NAMALWA (cell line): ENCODE data around the gene SLFN5.
"Not testable (repeated sequence)": the region's sequence is repeated elsewhere in the genome, so short reads cannot be mapped to it uniquely, and the experiment has no call there.

Source experiments
- DNase-seq: peaks from one replicate; pipeline ENCODE4 v3.0.0-alpha.2; 2015; ENCODE audit warnings: low spot score

The SLFN5 gene

DNA sequence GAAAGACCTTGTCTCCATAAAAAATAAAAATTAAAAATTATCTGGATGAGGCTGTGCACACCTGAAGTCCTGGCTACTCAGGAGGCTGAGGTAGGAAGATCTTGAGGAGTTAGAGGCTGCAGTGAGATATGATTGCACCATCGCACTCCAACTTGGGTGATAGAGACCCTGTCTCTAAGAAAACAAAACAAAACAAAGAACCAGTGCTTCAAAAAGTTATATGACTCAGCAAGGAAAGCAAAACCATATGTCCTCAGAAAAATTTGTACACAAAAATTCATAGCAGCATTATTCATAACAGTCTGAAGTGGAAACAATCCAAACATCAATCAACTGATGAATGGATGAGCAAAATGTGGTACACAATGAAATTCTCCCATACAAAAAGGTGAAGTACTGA is 48.9 kb downstream of the SLFN5 start:
- DNase-seq = no peak

- DNase-seq = no peak
Observed at GRCh38 chr17:35293151-35293847, 50.4 kb downstream of the SLFN5 start.

GRCh38 chr17:35294756-35295155 is 51.9 kb downstream of the SLFN5 start:
- no peak for DNase-seq

DNA sequence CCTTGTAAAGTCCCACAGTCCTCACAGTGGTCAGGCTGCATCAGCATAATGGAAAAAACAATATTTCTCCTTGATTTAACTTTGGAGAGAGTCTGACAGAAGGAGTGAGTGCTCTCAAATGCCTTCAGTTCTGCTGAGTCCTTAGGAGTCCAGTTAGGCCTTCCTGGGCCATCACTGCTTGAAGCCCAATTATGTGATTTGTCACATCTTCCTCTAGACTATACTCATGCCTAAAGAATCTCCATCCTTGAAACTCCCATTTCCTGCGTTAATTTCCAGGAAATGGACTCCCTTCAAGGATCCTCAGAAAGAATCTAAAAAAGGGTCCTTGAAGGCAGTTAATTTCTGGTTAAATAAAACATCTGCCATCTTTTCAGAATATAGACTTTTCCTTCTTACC is 52.8 kb downstream of the SLFN5 start:
- DNase-seq = no peak

- no peak for DNase-seq
Observed at GRCh38 chr17:35297666-35298065, 54.8 kb downstream of the SLFN5 start.

GRCh38 chr17:35298639-35299038 is 55.8 kb downstream of the SLFN5 start:
- no peak for DNase-seq

GRCh38 chr17:35299135-35299534 is 56.3 kb downstream of the SLFN5 start:
- DNase-seq = no peak

- not testable (repeated sequence) for DNase-seq
Observed at GRCh38 chr17:35309345-35309744, 66.5 kb downstream of the SLFN5 start.

- no peak for DNase-seq
Observed at GRCh38 chr17:35312346-35312745, 69.5 kb downstream of the SLFN5 start.

DNA sequence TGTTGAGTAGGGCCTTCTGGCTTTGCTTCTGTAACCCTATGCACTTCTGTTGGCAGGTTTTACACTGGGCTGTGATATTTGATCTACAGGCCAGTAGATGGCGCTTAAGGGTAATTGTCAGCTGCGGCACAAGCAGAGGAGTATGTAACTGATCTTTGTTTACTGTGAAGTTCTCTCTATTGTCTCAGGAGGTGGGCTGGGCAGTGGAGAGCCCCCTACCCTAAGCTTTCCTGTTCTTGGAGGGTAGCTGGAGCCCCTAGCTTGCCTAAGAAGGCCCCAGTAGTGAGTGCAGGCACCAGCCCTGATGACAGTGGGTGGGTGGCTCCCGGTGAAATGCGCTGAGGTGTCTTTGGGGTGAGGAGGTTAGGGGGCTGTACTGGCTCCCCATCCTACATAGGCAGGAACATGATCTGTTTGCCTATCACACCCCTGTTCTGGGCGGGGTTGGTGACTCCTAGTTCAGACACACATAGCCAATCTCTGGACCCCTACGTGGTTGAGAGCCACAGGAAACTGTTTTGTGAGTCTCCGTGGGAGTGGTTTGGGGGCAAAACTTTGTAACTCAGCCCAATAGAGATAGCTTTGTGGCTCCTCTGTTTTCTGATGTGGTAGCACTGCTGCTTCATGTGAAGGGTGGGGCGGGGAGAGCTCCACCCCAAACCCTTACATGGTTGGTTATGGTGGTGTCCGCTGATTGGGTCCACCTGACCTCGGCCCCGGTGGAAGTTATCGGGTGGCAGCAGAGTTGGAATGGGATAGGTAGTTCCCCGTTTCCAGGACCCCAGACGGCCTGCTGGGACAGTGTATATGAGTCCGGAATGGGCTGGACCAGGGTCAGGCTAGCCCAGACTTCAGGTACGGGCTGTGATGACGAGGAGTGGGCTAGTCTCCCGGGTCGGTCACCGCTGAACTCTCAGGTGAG is 70.2 kb downstream of the SLFN5 start:
- DNase-seq = peak; percentile 75

DNA sequence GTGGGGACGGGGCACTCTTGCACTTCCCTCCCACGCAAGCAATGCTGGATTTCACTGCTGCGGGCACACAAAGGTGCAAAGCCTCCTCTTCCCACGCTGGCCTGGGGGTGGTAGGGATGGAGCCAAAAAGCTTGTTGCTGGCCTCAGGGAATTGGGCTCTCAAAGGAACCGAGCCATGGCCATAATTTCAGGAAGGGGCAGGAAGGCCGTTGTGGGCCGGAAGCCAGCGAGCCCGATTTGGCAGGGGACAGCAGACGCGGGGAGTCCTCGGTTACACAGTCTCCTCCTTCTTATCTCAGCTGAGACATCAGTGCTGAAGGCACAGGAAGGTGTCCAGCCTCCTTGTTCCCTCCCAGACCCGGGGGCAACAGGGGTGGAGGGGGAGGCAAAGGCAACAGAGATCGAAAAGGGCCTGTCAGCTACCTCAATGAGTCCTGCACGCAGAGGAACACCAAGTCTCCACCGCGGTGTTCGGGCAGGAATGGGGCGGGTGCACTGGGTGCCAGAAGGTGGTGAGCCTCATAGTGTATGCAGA is 71.1 kb downstream of the SLFN5 start:
- DNase-seq = no peak

- DNase-seq = no peak
Observed at GRCh38 chr17:35314415-35315216, 71.7 kb downstream of the SLFN5 start.

GRCh38 chr17:35315283-35315682 is 72.4 kb downstream of the SLFN5 start:
- DNase-seq = no peak

GRCh38 chr17:35315971-35316370 is 73.1 kb downstream of the SLFN5 start:
- no peak for DNase-seq

DNA sequence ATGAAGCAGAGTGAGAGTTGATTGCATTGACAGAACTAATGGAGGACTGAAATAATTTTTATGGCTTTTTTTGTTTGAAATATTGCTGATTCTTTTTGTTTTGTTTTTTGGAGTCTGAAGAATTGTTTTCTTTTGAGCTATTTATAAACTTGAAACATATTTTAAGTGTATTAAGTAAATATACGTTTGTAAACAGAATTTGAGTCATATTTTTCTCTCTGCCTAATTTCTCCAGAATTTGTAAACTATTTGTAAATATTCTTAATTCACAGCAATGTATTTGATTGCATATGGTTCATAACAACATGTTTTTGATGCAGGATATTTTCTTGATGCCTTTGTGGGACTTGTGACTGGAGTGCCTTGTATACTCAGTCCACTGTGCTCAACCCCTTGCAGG is 79.9 kb downstream of the SLFN5 start:
- no peak for DNase-seq
